HepG2 (cell line): ENCODE measurements around the gene C1QBP. TPM values are rescaled to one million over a fixed set of nuclear protein-coding genes. Genes with fewer than 3 reads are reported as not detected.

Experiments used
- ARNT2 ChIP-seq: sonication (generic); formaldehyde crosslinking; IDR thresholded peaks from 2 replicates; pipeline ENCODE4 v1.8.0; 2022; ENCODE audit warnings: mild to moderate bottlenecking, low read depth, missing genetic modification reagents, moderate library complexity
- EED ChIP-seq: sonication (generic); formaldehyde crosslinking; IDR thresholded peaks from 2 replicates; pipeline ENCODE4 v1.5.0; 2020; ENCODE audit warnings: mild to moderate bottlenecking, missing genetic modification reagents
- KDM5A ChIP-seq: fragments of 200-600 bp; sonication (generic); IDR thresholded peaks from 2 replicates; pipeline ENCODE4 v1.7.0; 2018; ENCODE audit warnings: antibody characterized with exemption, mild to moderate bottlenecking, low read length, borderline replicate concordance
- LCORL ChIP-seq, 2 experiments: fragments of 450-650 bp in 1 of 2; sonication (generic) in 1 of 2; formaldehyde crosslinking in 1 of 2; IDR thresholded peaks; 2 replicates each; pipeline versions ENCODE4 v1.5.0 to v1.6.1; 2017 to 2020; ENCODE audit warnings: antibody characterized with exemption in 1 of 2, missing genetic modification reagents in 1 of 2
- MTF1 ChIP-seq: sonication (generic); formaldehyde crosslinking; IDR thresholded peaks from 2 replicates; pipeline ENCODE4 v1.5.0; 2020; ENCODE audit warnings: missing genetic modification reagents
- NR2C2 ChIP-seq: sonication (generic); formaldehyde crosslinking; IDR thresholded peaks from 2 replicates; pipeline ENCODE4 v1.4.0; 2020; ENCODE audit warnings: missing genetic modification reagents, mild to moderate bottlenecking, moderate library complexity, borderline replicate concordance
- NR2F2 ChIP-seq: IDR thresholded peaks from 2 replicates; pipeline ENCODE4 v1.6.1; 2012; ENCODE audit warnings: low read depth, inconsistent platforms, borderline replicate concordance
- POGK ChIP-seq: sonication (generic); formaldehyde crosslinking; conservative IDR thresholded peaks from 2 replicates; pipeline ENCODE4 v1.8.0; 2022; ENCODE audit warnings: mild to moderate bottlenecking, moderate library complexity, missing genetic modification reagents
- REXO4 ChIP-seq: sonication (generic); formaldehyde crosslinking; IDR thresholded peaks from 2 replicates; pipeline ENCODE4 v1.8.0; 2022; ENCODE audit warnings: missing genetic modification reagents, mild to moderate bottlenecking, borderline replicate concordance
- SALL1 ChIP-seq: sonication (generic); formaldehyde crosslinking; IDR thresholded peaks from 2 replicates; pipeline ENCODE4 v1.8.0; 2022; ENCODE audit warnings: mild to moderate bottlenecking, missing genetic modification reagents
- ZFX ChIP-seq: sonication (generic); formaldehyde crosslinking; IDR thresholded peaks from 2 replicates; pipeline ENCODE4 v1.4.0; 2020; ENCODE audit warnings: mild to moderate bottlenecking, low read depth, missing genetic modification reagents, moderate library complexity
- ZNF225 ChIP-seq: sonication (generic); formaldehyde crosslinking; IDR thresholded peaks from 2 replicates; pipeline ENCODE4 v1.4.0; 2020; ENCODE audit warnings: mild to moderate bottlenecking, missing genetic modification reagents
- ZNF235 ChIP-seq: sonication (generic); formaldehyde crosslinking; IDR thresholded peaks from 2 replicates; pipeline ENCODE4 v1.8.1; 2023; ENCODE audit warnings: mild to moderate bottlenecking, missing genetic modification reagents, borderline replicate concordance
- ZNF451 ChIP-seq: sonication (generic); formaldehyde crosslinking; IDR thresholded peaks from 2 replicates; pipeline ENCODE4 v1.5.0; 2020; ENCODE audit warnings: mild to moderate bottlenecking, missing genetic modification reagents
- ZNF75D ChIP-seq: sonication (generic); formaldehyde crosslinking; IDR thresholded peaks from 2 replicates; pipeline ENCODE4 v1.8.1; 2023; ENCODE audit warnings: missing genetic modification reagents, mild to moderate bottlenecking, borderline replicate concordance
- polyA plus RNA-seq, 8 experiments: library from polyadenylated mRNA; depleted of rRNA in 3 of 8; stranded (reverse) in 7 of 8; unstranded in 1 of 8; fragments of >200 nt; fragmentation: Illumina TruSeq in 4 of 8; extraction: Trizol in 4 of 8; gene quantifications; 2 replicates each; pipeline versions ENCODE4 v1.2.1 to v1.2.3, GENCODE V29; 2011 to 2016; ENCODE audit warnings: low read depth in 4 of 8, missing spikeins in 1 of 8, mixed read lengths in 1 of 8; ENCODE audit not compliant: insufficient read depth in 1 of 8
- total RNA-seq, 5 experiments: library from RNA; depleted of rRNA; stranded (reverse); fragments of >200 nt; fragmentation: Illumina TruSeq; extraction: Trizol; gene quantifications; 2 replicates each; pipeline ENCODE4 v1.2.3, GENCODE V29; 2016; ENCODE audit warnings: low read depth in 1 of 5
- TF ChIP-seq, protein P1 (sequence below): sonication (generic); formaldehyde crosslinking; IDR thresholded peaks from 2 replicates; pipeline ENCODE4 v1.8.0; 2022; ENCODE audit warnings: mild to moderate bottlenecking, missing genetic modification reagents; ENCODE audit not compliant: insufficient replicate concordance
- TF ChIP-seq, protein P2 (sequence below): IDR thresholded peaks from 2 replicates; pipeline ENCODE4 v1.6.1; 2016; ENCODE audit warnings: mild to moderate bottlenecking, missing biosample characterization, missing genetic modification reagents
- TF ChIP-seq, protein P3 (sequence below): sonication (generic); formaldehyde crosslinking; IDR thresholded peaks from 2 replicates; pipeline ENCODE4 v1.5.0; 2020; ENCODE audit warnings: missing genetic modification reagents
- TF ChIP-seq, protein P4 (sequence below): sonication (generic); formaldehyde crosslinking; IDR thresholded peaks from 2 replicates; pipeline ENCODE4 v1.4.0; 2020; ENCODE audit warnings: missing genetic modification reagents, borderline replicate concordance
- TF ChIP-seq, protein P5 (sequence below): sonication (generic); formaldehyde crosslinking; IDR thresholded peaks from 2 replicates; pipeline ENCODE4 v1.5.1; 2020; ENCODE audit warnings: mild to moderate bottlenecking, moderate library complexity, missing genetic modification reagents

C1QBP gene
- total and polyA plus RNA-seq, 2 of the 13 experiments (the other 11 are each of a cell fraction or from before 2014, with no cell fraction given) = 219 to 680 TPM

DNA sequence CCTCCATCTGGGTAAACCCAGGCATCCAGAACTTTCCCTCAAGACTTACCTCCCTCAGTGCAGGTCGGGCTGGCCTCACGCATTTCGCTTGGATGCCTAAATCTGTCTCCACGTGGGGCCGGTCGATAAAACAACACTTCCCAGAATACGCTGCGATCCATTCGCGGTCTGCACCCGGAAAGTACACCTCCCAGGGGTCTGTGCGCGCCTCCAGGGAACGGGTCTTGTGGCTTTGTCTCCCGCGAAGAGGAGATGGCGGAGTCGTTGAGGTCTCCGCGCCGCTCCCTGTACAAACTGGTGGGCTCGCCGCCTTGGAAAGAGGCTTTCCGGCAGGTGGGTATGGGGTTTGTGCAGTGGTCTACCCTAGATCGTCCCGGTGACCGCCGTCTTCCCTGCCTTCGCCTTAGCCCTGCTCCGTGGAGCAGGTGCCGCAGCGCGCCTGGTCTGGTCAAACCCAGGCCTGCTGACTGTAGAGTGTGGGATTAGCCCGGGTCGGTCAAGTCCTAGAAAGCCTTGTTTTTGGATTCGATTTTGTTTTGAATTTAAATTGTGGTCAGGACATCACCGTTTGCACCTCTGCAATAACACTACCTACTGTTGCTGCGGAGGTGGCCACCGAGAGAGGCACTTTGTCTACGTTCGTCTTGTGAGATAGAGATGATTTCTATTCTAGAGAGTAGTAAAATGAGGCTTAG is 18.8 kb downstream of the C1QBP start, which contains the start of gene RPAIN (continued):
- TF ChIP-seq LCORL (IDR thresholded peaks at IDR 0.05) (no peak), LCORL (CRISPR knock-in tag; IDR thresholded peaks at IDR 0.05) (peak; percentile 9; the same call in 1 of the 2 replicates), ZNF225 (CRISPR knock-in tag) (no peak), EED (peak; percentile 79; the same call in 1 of the 2 replicates), NR2F2 (no peak), ZNF451 (CRISPR knock-in tag) (peak; percentile 22; the same call in 1 of the 2 replicates), KDM5A (peak; percentile 79), MTF1 (CRISPR knock-in tag) (0 out of 2 replicates have a peak, but pooled peaks have one; percentile 70), REXO4 (CRISPR knock-in tag) (0 out of 2 replicates have a peak, but pooled peaks have one; percentile 29), ZFX (CRISPR knock-in tag) (peak; percentile 75), ARNT2 (peak; percentile 61), NR2C2 (CRISPR knock-in tag) (peak; percentile 82), POGK (CRISPR knock-in tag) (no peak), SALL1 (CRISPR knock-in tag) (peak; percentile 35; the same call in 1 of the 2 replicates), ZNF75D (CRISPR knock-in tag) (no peak), ZNF235 (CRISPR knock-in tag) (0 out of 2 replicates have a peak, but pooled peaks have one; percentile 60)
- TF ChIP-seq, protein P1, sequence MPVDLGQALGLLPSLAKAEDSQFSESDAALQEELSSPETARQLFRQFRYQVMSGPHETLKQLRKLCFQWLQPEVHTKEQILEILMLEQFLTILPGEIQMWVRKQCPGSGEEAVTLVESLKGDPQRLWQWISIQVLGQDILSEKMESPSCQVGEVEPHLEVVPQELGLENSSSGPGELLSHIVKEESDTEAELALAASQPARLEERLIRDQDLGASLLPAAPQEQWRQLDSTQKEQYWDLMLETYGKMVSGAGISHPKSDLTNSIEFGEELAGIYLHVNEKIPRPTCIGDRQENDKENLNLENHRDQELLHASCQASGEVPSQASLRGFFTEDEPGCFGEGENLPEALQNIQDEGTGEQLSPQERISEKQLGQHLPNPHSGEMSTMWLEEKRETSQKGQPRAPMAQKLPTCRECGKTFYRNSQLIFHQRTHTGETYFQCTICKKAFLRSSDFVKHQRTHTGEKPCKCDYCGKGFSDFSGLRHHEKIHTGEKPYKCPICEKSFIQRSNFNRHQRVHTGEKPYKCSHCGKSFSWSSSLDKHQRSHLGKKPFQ (CRISPR knock-in tag) = peak; percentile 70
- TF ChIP-seq, protein P2, sequence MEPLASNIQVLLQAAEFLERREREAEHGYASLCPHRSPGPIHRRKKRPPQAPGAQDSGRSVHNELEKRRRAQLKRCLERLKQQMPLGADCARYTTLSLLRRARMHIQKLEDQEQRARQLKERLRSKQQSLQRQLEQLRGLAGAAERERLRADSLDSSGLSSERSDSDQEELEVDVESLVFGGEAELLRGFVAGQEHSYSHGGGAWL (CRISPR knock-in tag) = peak; percentile 85
- TF ChIP-seq, protein P3, sequence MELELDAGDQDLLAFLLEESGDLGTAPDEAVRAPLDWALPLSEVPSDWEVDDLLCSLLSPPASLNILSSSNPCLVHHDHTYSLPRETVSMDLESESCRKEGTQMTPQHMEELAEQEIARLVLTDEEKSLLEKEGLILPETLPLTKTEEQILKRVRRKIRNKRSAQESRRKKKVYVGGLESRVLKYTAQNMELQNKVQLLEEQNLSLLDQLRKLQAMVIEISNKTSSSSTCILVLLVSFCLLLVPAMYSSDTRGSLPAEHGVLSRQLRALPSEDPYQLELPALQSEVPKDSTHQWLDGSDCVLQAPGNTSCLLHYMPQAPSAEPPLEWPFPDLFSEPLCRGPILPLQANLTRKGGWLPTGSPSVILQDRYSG (CRISPR knock-in tag) = no peak
- TF ChIP-seq, protein P4, sequence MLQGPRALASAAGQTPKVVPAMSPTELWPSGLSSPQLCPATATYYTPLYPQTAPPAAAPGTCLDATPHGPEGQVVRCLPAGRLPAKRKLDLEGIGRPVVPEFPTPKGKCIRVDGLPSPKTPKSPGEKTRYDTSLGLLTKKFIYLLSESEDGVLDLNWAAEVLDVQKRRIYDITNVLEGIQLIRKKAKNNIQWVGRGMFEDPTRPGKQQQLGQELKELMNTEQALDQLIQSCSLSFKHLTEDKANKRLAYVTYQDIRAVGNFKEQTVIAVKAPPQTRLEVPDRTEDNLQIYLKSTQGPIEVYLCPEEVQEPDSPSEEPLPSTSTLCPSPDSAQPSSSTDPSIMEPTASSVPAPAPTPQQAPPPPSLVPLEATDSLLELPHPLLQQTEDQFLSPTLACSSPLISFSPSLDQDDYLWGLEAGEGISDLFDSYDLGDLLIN = peak; percentile 91; the same call in 1 of the 2 replicates
- TF ChIP-seq, protein P5, sequence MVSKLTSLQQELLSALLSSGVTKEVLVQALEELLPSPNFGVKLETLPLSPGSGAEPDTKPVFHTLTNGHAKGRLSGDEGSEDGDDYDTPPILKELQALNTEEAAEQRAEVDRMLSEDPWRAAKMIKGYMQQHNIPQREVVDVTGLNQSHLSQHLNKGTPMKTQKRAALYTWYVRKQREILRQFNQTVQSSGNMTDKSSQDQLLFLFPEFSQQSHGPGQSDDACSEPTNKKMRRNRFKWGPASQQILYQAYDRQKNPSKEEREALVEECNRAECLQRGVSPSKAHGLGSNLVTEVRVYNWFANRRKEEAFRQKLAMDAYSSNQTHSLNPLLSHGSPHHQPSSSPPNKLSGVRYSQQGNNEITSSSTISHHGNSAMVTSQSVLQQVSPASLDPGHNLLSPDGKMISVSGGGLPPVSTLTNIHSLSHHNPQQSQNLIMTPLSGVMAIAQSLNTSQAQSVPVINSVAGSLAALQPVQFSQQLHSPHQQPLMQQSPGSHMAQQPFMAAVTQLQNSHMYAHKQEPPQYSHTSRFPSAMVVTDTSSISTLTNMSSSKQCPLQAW (CRISPR knock-in tag) = peak; percentile 71
